IMR-90 (cell line): ENCODE measurements around the gene OTULINL. TPM values are rescaled to one million over a fixed set of nuclear protein-coding genes. Genes with fewer than 3 reads are reported as not detected.

Experiments
- ATAC-seq: fragments of 200-7000 bp; cut with Tn5 transposase; 2 replicates; pipeline ENCODE4 v1.9.1; 2020; ENCODE audit warnings: low read depth, mild to moderate bottlenecking, moderate library complexity
- BruUV-seq: library from RNA; stranded (reverse); fragments of 400-500 nt; replicated peaks from 2 replicates; lab custom pipeline; 2021; lab: Mats Ljungman, UMichigan
- CTCF ChIA-PET: fragments of 300-600 bp; formaldehyde crosslinking; extraction: SDS; loops from one replicate; lab custom pipeline; 2021; ENCODE audit warnings: antibody characterized with exemption; lab: Yijun Ruan, JAX
- POLR2A ChIA-PET: fragments of 300-600 bp; sonication (Branson Sonifier 250); formaldehyde crosslinking; loops from one replicate; lab custom pipeline; 2022; ENCODE audit warnings: antibody characterized with exemption; ENCODE audit not compliant: unreplicated experiment; lab: Charles Lee
- DNase-seq: peaks from one replicate; pipeline ENCODE4 v3.0.0; 2013
- H2AFZ ChIP-seq: replicated peaks from 2 replicates; pipeline ENCODE3; 2013; ENCODE audit warnings: low read length, mild to moderate bottlenecking; ENCODE audit not compliant: poor library complexity
- H2AK5ac ChIP-seq: 2 replicates; pipeline ENCODE4 v1.6.1; 2013; ENCODE audit warnings: low read depth, low read length, inconsistent platforms
- H2AK9ac ChIP-seq: replicated peaks from 2 replicates; pipeline ENCODE3; 2013; ENCODE audit warnings: mild to moderate bottlenecking, low read depth, low read length, moderate library complexity; ENCODE audit not compliant: poor library complexity
- H2BK120ac ChIP-seq: 2 replicates; pipeline ENCODE4 v1.6.1; 2013; ENCODE audit warnings: low read depth, low read length, inconsistent platforms
- H2BK15ac ChIP-seq: 3 replicates; pipeline ENCODE4 v1.6.1; 2013; ENCODE audit warnings: low read depth, low read length, inconsistent platforms
- H2BK20ac ChIP-seq: 2 replicates; pipeline ENCODE4 v1.6.1; 2013; ENCODE audit warnings: low read depth, mild to moderate bottlenecking, inconsistent platforms, low read length, moderate library complexity
- H2BK5ac ChIP-seq: 2 replicates; pipeline ENCODE4 v1.6.1; 2013; ENCODE audit warnings: mild to moderate bottlenecking, low read depth, low read length, inconsistent platforms; ENCODE audit not compliant: poor library complexity, severe bottlenecking
- H3K14ac ChIP-seq: replicated peaks from 2 replicates; pipeline ENCODE4 v1.6.1; 2013; ENCODE audit warnings: low read depth, low read length, inconsistent platforms
- H3K18ac ChIP-seq: 2 replicates; pipeline ENCODE4 v1.6.1; 2013; ENCODE audit warnings: low read depth, low read length, control low read depth
- H3K23ac ChIP-seq: 2 replicates; pipeline ENCODE4 v1.6.1; 2013; ENCODE audit warnings: low read depth, low read length, inconsistent platforms
- H3K27ac ChIP-seq: 2 replicates; pipeline ENCODE4 v1.5.1; 2013; ENCODE audit warnings: mild to moderate bottlenecking, control low read depth, low read length; ENCODE audit not compliant: insufficient read depth
- H3K27me3 ChIP-seq: 2 replicates; pipeline ENCODE4 v1.6.1; 2013; ENCODE audit warnings: low read length; ENCODE audit not compliant: control insufficient read depth, insufficient read depth
- H3K36me3 ChIP-seq: 2 replicates; pipeline ENCODE4 v1.6.1; 2013; ENCODE audit warnings: low read length, mixed read lengths; ENCODE audit not compliant: control insufficient read depth, insufficient read depth
- H3K4ac ChIP-seq: 2 replicates; pipeline ENCODE4 v1.6.1; 2013; ENCODE audit warnings: low read depth, low read length, inconsistent platforms
- H3K4me1 ChIP-seq: 2 replicates; pipeline ENCODE4 v1.6.1; 2013; ENCODE audit warnings: low read length, mixed read lengths; ENCODE audit not compliant: control insufficient read depth, insufficient read depth
- H3K4me2 ChIP-seq: 2 replicates; pipeline ENCODE4 v1.6.1; 2013; ENCODE audit warnings: low read depth, mild to moderate bottlenecking, control low read depth, low read length, moderate library complexity
- H3K4me3 ChIP-seq: 2 replicates; pipeline ENCODE4 v1.5.1; 2013; ENCODE audit warnings: low read depth, mild to moderate bottlenecking, control low read depth, low read length, moderate library complexity; ENCODE audit not compliant: insufficient read depth
- H3K56ac ChIP-seq: 2 replicates; pipeline ENCODE4 v1.6.1; 2013; ENCODE audit warnings: low read length, inconsistent platforms; ENCODE audit not compliant: insufficient read depth; ENCODE audit errors: extremely low read depth
- H3K79me1 ChIP-seq, 2 experiments: 2 replicates each; pipeline ENCODE4 v1.6.1; 2013; ENCODE audit warnings: low read length in 2 of 2, inconsistent platforms in 1 of 2, low read depth in 1 of 2
- H3K9ac ChIP-seq: 2 replicates; pipeline ENCODE4 v1.6.1; 2013; ENCODE audit warnings: low read depth, low read length, control low read depth
- H3K9me1 ChIP-seq: 2 replicates; pipeline ENCODE4 v1.6.1; 2013; ENCODE audit warnings: low read length, inconsistent platforms; ENCODE audit not compliant: insufficient read depth
- H3K9me3 ChIP-seq: 2 replicates; pipeline ENCODE4 v1.6.1; 2013; ENCODE audit warnings: low read length; ENCODE audit not compliant: control insufficient read depth, insufficient read depth
- H4K20me1 ChIP-seq: 2 replicates; pipeline ENCODE4 v1.6.1; 2013; ENCODE audit warnings: low read length, inconsistent platforms; ENCODE audit not compliant: insufficient read depth
- H4K5ac ChIP-seq: 2 replicates; pipeline ENCODE4 v1.6.1; 2013; ENCODE audit warnings: mild to moderate bottlenecking, low read depth, low read length, control low read depth
- H4K8ac ChIP-seq, 2 experiments: 2 replicates each; pipeline ENCODE4 v1.6.1; 2013; ENCODE audit warnings: low read depth in 2 of 2, low read length in 2 of 2, control low read depth in 1 of 2, inconsistent platforms in 1 of 2
- H4K91ac ChIP-seq: 2 replicates; pipeline ENCODE4 v1.6.1; 2013; ENCODE audit warnings: low read depth, low read length, inconsistent platforms; ENCODE audit not compliant: insufficient read depth
- CTCF ChIP-seq: conservative IDR thresholded peaks from 2 replicates; pipeline ENCODE4 v1.5.1; 2012; ENCODE audit warnings: mild to moderate bottlenecking, low read depth, low read length, improper control_type of control experiment
- FOS ChIP-seq: fragments of 150-350 bp; IDR thresholded peaks from 2 replicates; pipeline ENCODE4 v1.6.1; 2016; ENCODE audit warnings: low read depth, low read length
- NFE2L2 ChIP-seq: fragments of 150-350 bp; IDR thresholded peaks from 2 replicates; pipeline ENCODE4 v1.6.1; 2016; ENCODE audit warnings: low read depth, mild to moderate bottlenecking, low read length
- POLR2A ChIP-seq: IDR thresholded peaks from 2 replicates; pipeline ENCODE4 v1.6.1; 2012; ENCODE audit warnings: mild to moderate bottlenecking, low read depth, low read length
- RAD21 ChIP-seq: IDR thresholded peaks from 2 replicates; pipeline ENCODE4 v1.6.1; 2012; ENCODE audit warnings: low read length, improper control_type of control experiment
- RCOR1 ChIP-seq: IDR thresholded peaks from 2 replicates; pipeline ENCODE4 v1.6.1; 2012; ENCODE audit warnings: mild to moderate bottlenecking, low read length, improper control_type of control experiment; ENCODE audit not compliant: insufficient replicate concordance
- SMC3 ChIP-seq: fragments of 150-350 bp; IDR thresholded peaks from 2 replicates; pipeline ENCODE4 v1.6.1; 2016; ENCODE audit warnings: low read depth, mild to moderate bottlenecking, antibody characterized with exemption, low read length, moderate library complexity
- WGBS, 2 experiments: methylation state at CpG; one replicate each; pipeline versions ENCODE4 v1.1.5 to v1.1.7; 2013; ENCODE audit warnings: missing lambda C conversion rate in 2 of 2; ENCODE audit not compliant: insufficient read length in 1 of 2; ENCODE audit errors: extremely low coverage in 2 of 2; 5-methylcytosine and 5-hydroxymethylcytosine counted together
- dilution Hi-C: fragments of 300-500 bp; cut with HindIII; formaldehyde crosslinking; loops from one replicate; pipeline ENCODE4 v1.14.3; 2018; ENCODE audit warnings: low sequenced_read_pairs; ENCODE audit not compliant: unreplicated experiment
- in situ Hi-C: fragments of 300-500 bp; cut with MboI; formaldehyde crosslinking; loops from 3 replicates; pipeline ENCODE4 v1.14.3; 2019; ENCODE audit warnings: low sequenced_read_pairs, inconsistent platforms, mixed read lengths
- intact Hi-C: fragments of 100-400 bp; cut with micrococcal nuclease; formaldehyde crosslinking; loops from 2 replicates; pipeline ENCODE4 v1.10.0; 2022
- polyA plus RNA-seq, 3 experiments: library from polyadenylated mRNA; depleted of rRNA; stranded (reverse); fragments of >200 nt; gene quantifications; 2 replicates each; pipeline ENCODE4 v1.2.3, GENCODE V29; 2012; ENCODE audit warnings: low replicate concordance in 1 of 3
- total RNA-seq: library from RNA; depleted of rRNA; stranded (reverse); fragments of >200 nt; gene quantifications from 2 replicates; pipeline ENCODE4 v1.2.3, GENCODE V29; 2012
- TF ChIP-seq, protein P1 (sequence below): fragments of 150-350 bp; IDR thresholded peaks from 2 replicates; pipeline ENCODE4 v1.6.1; 2016; ENCODE audit warnings: low read depth, mild to moderate bottlenecking, low read length, moderate library complexity, borderline replicate concordance
- TF ChIP-seq, protein P2 (sequence below): fragments of 150-350 bp; IDR thresholded peaks from 2 replicates; pipeline ENCODE4 v1.6.1; 2017; ENCODE audit warnings: mild to moderate bottlenecking, antibody characterized with exemption, low read length, low read depth

Gene OTULINL
- total and polyA plus RNA-seq, 2 of the 4 experiments (the other 2 are of a cell fraction), result 0.09 to 0.18 TPM

- BruUV-seq, result no TSS peak
- Histone ChIP-seq H2BK15ac (no peak overlapping the region), H3K18ac (no peak overlapping the region), H4K8ac (no peak overlapping the region), H3K27me3 (peaks cover 27% of the 10 kb centered on the region), H3K4me1 (no peaks in the 10 kb centered on the region), H4K5ac (no peak overlapping the region), H2BK120ac (no peak overlapping the region), H3K27ac (no peak overlapping the region), H3K9me1 (0 out of 2 replicates have a peak, but pooled peaks cover 2% of the 10 kb centered on the region), H3K9ac (no peak overlapping the region), H2BK20ac (no peak overlapping the region), H2BK5ac (no peak overlapping the region), H4K20me1 (0 out of 2 replicates have a peak, but pooled peaks cover 3% of the 10 kb centered on the region), H3K23ac (no peak overlapping the region), H3K14ac (no peak overlapping the region), H3K79me1 (no peaks in the 10 kb centered on the region), H2AK5ac (no peak overlapping the region), H3K56ac (no peak overlapping the region), H3K9me3 (no peaks in the 10 kb centered on the region), H2AK9ac (no peak overlapping the region), H3K36me3 (no peaks in the 10 kb centered on the region), H3K4me2 (no peak overlapping the region), H2AFZ (no peak overlapping the region), H4K91ac (no peak overlapping the region), H3K4me3 (no peak overlapping the region), H3K4ac (no peak overlapping the region)
- intact Hi-C loops, result no loop called here
- dilution Hi-C loops, result no loop called here
- ChIA-PET POLR2A (no interaction called here), CTCF (no interaction called here)
- DNase-seq (no peak), ATAC-seq (no peak)
- WGBS, 2 experiments, result no CpG with 5 or more reads among the region's 1 CpG
- in situ Hi-C loops, result no loop called here
- no peak for TF ChIP-seq POLR2A
- TF ChIP-seq, protein P1, sequence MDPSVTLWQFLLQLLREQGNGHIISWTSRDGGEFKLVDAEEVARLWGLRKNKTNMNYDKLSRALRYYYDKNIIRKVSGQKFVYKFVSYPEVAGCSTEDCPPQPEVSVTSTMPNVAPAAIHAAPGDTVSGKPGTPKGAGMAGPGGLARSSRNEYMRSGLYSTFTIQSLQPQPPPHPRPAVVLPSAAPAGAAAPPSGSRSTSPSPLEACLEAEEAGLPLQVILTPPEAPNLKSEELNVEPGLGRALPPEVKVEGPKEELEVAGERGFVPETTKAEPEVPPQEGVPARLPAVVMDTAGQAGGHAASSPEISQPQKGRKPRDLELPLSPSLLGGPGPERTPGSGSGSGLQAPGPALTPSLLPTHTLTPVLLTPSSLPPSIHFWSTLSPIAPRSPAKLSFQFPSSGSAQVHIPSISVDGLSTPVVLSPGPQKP, result no peak
- TF ChIP-seq FOS, result no peak
- TF ChIP-seq CTCF, result no peak
- no peak for TF ChIP-seq SMC3
- TF ChIP-seq RCOR1, result no peak
- no peak for TF ChIP-seq RAD21
- no peak for TF ChIP-seq NFE2L2
- TF ChIP-seq, protein P2, sequence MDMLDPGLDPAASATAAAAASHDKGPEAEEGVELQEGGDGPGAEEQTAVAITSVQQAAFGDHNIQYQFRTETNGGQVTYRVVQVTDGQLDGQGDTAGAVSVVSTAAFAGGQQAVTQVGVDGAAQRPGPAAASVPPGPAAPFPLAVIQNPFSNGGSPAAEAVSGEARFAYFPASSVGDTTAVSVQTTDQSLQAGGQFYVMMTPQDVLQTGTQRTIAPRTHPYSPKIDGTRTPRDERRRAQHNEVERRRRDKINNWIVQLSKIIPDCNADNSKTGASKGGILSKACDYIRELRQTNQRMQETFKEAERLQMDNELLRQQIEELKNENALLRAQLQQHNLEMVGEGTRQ, result no peak
These were observed 15.5 kb downstream of the OTULINL start for GRCh38 chr5:14597080-14597479.
